Lung (tissue), 12 donors: ENCODE results near the gene FRMD4A. TPM values are rescaled to one million over a fixed set of nuclear protein-coding genes. Genes with fewer than 3 reads are reported as not detected.

Experiments
- ATAC-seq: fragments of 200-7000 bp; cut with Tn5 transposase; one replicate; pipeline ENCODE4 v1.9.1; 2020; ENCODE audit warnings: moderate number of reproducible peaks; ENCODE audit not compliant: insufficient read depth, low FRiP score
- DNase-seq, 3 donors: peaks; one replicate each; pipeline ENCODE4 v3.0.0-alpha.2; 2013 to 2017
- H3K27ac ChIP-seq, 2 donors: one replicate each; pipeline ENCODE4 v1.5.1; 2013; ENCODE audit warnings: mild to moderate bottlenecking in 2 of 2, moderate library complexity in 2 of 2, control low read depth in 1 of 2, inconsistent platforms in 1 of 2, low read depth in 1 of 2, low read length in 1 of 2
- H3K27me3 ChIP-seq, 3 donors: one replicate each; pipeline ENCODE4 v1.5.1; 2013; ENCODE audit warnings: low read length in 2 of 3; ENCODE audit not compliant: control insufficient read depth in 3 of 3, insufficient read depth in 3 of 3
- H3K36me3 ChIP-seq, 4 donors: one replicate each; pipeline ENCODE4 v1.5.1; 2013; ENCODE audit warnings: low read length in 4 of 4, mild to moderate bottlenecking in 1 of 4, moderate library complexity in 1 of 4; ENCODE audit not compliant: control insufficient read depth in 4 of 4, insufficient read depth in 4 of 4
- H3K4me1 ChIP-seq, 5 donors: one replicate each; pipeline ENCODE4 v1.5.1; 2013; ENCODE audit warnings: low read length in 5 of 5, mild to moderate bottlenecking in 2 of 5, moderate library complexity in 1 of 5; ENCODE audit not compliant: control insufficient read depth in 5 of 5, insufficient read depth in 5 of 5
- H3K4me3 ChIP-seq: one replicate; pipeline ENCODE4 v1.5.1; 2013; ENCODE audit warnings: mild to moderate bottlenecking, control low read depth, moderate library complexity
- H3K9ac ChIP-seq, 2 donors: one replicate each; pipeline ENCODE4 v1.5.1; 2013; ENCODE audit warnings: low read length in 2 of 2, control low read depth in 1 of 2; ENCODE audit not compliant: insufficient read depth in 1 of 2
- H3K9me3 ChIP-seq, 4 donors: one replicate each; pipeline ENCODE4 v1.5.1; 2013; ENCODE audit warnings: low read length in 3 of 4, mild to moderate bottlenecking in 1 of 4, moderate library complexity in 1 of 4; ENCODE audit not compliant: control insufficient read depth in 4 of 4, insufficient read depth in 3 of 4
- WGBS, 2 donors: extraction: QIAGEN DNeasy Blood & Tissue Kit; methylation state at CpG; one replicate each; pipeline ENCODE4 v1.1.7; 2013; 5-methylcytosine and 5-hydroxymethylcytosine counted together
- polyA plus RNA-seq, 2 donors: library from polyadenylated mRNA; stranded (reverse); fragments of 200-250 nt; gene quantifications; one replicate each; pipeline ENCODE4 v1.2.1, GENCODE V29; 2013
- total RNA-seq, 2 donors: library from RNA; depleted of rRNA in 1 of 2; stranded (reverse); fragments of >200 nt in 1 of 2; gene quantifications; one replicate each; pipeline ENCODE4 v1.2.1, GENCODE V29; 2014 to 2021
- TF ChIP-seq, protein P1 (sequence below): IDR thresholded peaks from 2 replicates; pipeline ENCODE4 v1.5.1; 2012; ENCODE audit warnings: mild to moderate bottlenecking; ENCODE audit errors: control extremely low read depth, extremely low read depth
- donor health status: control.
- donor health status: control.
- donor health status: Bipolar disorder and iron deficiency.
- donor health status: healthy.
- donor health status: DM: yes; HTN: yes; CAD: no.

The FRMD4A gene
- total and polyA plus RNA-seq, 4 donors: 12.0 to 64.5 (median 29.3) TPM

GRCh38 chr10:13827076-13827797 is 503.5 kb downstream of the FRMD4A start:
- H3K27me3 ChIP-seq: peaks cover 0 to 9% (median 0%) of the 10 kb centered on the region in 3 donors
- ATAC-seq: no peak
- H3K9me3 ChIP-seq: no peaks in the 10 kb centered on the region
- DNase-seq: peak in 2 of 3 donors; percentile 75 to 78
- H3K9ac ChIP-seq: peak overlapping the region in 1 of 2 donors; percentile 74
- WGBS, 2 donors: 74 to 77% methylated on average over 18 of the region's 18 CpGs
- no peak overlapping the region for H3K4me3 ChIP-seq
- peaks cover 0 to 32% (median 12%) of the 10 kb centered on the region in 5 donors for H3K4me1 ChIP-seq
- TF ChIP-seq, protein P1, sequence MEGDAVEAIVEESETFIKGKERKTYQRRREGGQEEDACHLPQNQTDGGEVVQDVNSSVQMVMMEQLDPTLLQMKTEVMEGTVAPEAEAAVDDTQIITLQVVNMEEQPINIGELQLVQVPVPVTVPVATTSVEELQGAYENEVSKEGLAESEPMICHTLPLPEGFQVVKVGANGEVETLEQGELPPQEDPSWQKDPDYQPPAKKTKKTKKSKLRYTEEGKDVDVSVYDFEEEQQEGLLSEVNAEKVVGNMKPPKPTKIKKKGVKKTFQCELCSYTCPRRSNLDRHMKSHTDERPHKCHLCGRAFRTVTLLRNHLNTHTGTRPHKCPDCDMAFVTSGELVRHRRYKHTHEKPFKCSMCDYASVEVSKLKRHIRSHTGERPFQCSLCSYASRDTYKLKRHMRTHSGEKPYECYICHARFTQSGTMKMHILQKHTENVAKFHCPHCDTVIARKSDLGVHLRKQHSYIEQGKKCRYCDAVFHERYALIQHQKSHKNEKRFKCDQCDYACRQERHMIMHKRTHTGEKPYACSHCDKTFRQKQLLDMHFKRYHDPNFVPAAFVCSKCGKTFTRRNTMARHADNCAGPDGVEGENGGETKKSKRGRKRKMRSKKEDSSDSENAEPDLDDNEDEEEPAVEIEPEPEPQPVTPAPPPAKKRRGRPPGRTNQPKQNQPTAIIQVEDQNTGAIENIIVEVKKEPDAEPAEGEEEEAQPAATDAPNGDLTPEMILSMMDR: no peak
- no peak overlapping the region for H3K27ac ChIP-seq
- H3K36me3 ChIP-seq: no peaks in the 10 kb centered on the region

DNA sequence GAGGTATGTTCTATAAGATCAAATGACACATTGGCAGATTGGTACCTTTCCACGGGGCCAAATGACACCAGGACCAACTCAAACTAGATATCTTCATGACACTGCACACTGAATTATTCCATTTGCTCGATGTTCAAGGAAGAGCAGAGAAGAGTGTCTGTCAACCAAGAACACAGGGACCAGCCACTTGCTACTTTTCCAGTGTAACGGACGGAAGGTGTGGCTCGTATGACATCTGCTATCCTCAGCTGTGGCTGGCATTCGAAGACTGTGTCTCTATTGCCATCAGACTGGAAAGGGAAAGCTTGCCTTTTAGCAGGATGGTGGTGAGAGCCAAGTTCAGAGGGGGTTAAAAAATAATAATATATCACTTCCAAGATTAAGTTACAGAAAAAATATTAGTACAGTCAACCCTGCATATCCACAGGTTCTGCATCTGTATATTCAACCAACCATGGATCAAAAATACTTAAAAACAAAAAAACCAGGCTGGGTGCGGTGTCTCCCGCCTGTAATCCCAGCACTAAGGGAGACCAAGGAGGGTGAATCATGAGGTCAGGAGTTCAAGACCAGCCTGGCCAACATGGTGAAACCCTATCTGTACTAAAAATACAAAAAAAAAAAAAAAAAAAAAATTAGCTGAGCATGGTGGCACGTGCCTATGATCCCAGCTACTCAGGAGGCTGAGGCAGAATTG is 506.9 kb downstream of the FRMD4A start:
- Histone ChIP-seq H3K4me1 (peaks cover 0 to 17% (median 6%) of the 10 kb centered on the region in 5 donors), H3K9me3 (no peaks in the 10 kb centered on the region), H3K9ac (no peak overlapping the region), H3K27ac (no peak overlapping the region), H3K4me3 (no peak overlapping the region), H3K36me3 (no peaks in the 10 kb centered on the region), H3K27me3 (peaks cover 0 to 16% (median 0%) of the 10 kb centered on the region in 3 donors)
- ATAC-seq (no peak), DNase-seq (no peak)
- WGBS, 2 donors: 91 to 92% methylated on average over 9 of the region's 9 CpGs
- TF ChIP-seq, protein P1: no peak

GRCh38 chr10:13823096-13823708 is 507.5 kb downstream of the FRMD4A start:
- Histone ChIP-seq H3K27me3 (peaks cover 0 to 16% (median 0%) of the 10 kb centered on the region in 3 donors), H3K36me3 (no peaks in the 10 kb centered on the region), H3K9ac (no peak overlapping the region), H3K9me3 (no peaks in the 10 kb centered on the region), H3K27ac (no peak overlapping the region), H3K4me3 (no peak overlapping the region), H3K4me1 (peaks cover 0 to 17% (median 6%) of the 10 kb centered on the region in 5 donors)
- WGBS, 2 donors: 65 to 69% methylated on average over 8 of the region's 8 CpGs
- no peak for ATAC-seq
- TF ChIP-seq, protein P1: no peak
- no peak for DNase-seq
